HepG2 (cell line): Measurements from ENCODE around the gene ARL5A. TPM values are rescaled to one million over a fixed set of nuclear protein-coding genes. Genes with fewer than 3 reads are reported as not detected.

Source experiments
- AGO2 ChIP-seq: fragments of 200-400 bp; formaldehyde crosslinking; optimal IDR thresholded peaks from 2 replicates; pipeline ENCODE3; 2017; ENCODE audit warnings: mild to moderate bottlenecking, low read depth, low read length, moderate library complexity
- CBFB ChIP-seq: sonication (generic); formaldehyde crosslinking; IDR thresholded peaks from 2 replicates; pipeline ENCODE4 v1.4.0; 2020; ENCODE audit warnings: missing genetic modification reagents
- CEBPG ChIP-seq: IDR thresholded peaks from 2 replicates; pipeline ENCODE4 v1.6.1; 2016
- EEA1 ChIP-seq: sonication (generic); formaldehyde crosslinking; IDR thresholded peaks from 2 replicates; pipeline ENCODE4 v1.5.1; 2020; ENCODE audit warnings: mild to moderate bottlenecking, missing genetic modification reagents, borderline replicate concordance
- GLMP ChIP-seq: sonication (generic); formaldehyde crosslinking; IDR thresholded peaks from 2 replicates; pipeline ENCODE4 v1.9.0; 2021; ENCODE audit warnings: missing genetic modification reagents, mild to moderate bottlenecking, borderline replicate concordance
- GPBP1L1 ChIP-seq: sonication (generic); formaldehyde crosslinking; IDR thresholded peaks from 2 replicates; pipeline ENCODE4 v1.5.0; 2020; ENCODE audit warnings: mild to moderate bottlenecking, missing genetic modification reagents
- HBP1 ChIP-seq: IDR thresholded peaks from 2 replicates; pipeline ENCODE4 v1.6.1; 2016; ENCODE audit warnings: low read depth, control low read depth
- IKZF1 ChIP-seq: fragments of 450-650 bp; IDR thresholded peaks from 2 replicates; pipeline ENCODE4 v1.7.1; 2016
- KDM4B ChIP-seq: sonication (generic); formaldehyde crosslinking; IDR thresholded peaks from 2 replicates; pipeline ENCODE4 v1.4.0; 2020; ENCODE audit warnings: missing genetic modification reagents
- POLR2G ChIP-seq: fragments of 200-400 bp; formaldehyde crosslinking; IDR thresholded peaks from 2 replicates; pipeline ENCODE4 v1.6.1; 2018; ENCODE audit warnings: mild to moderate bottlenecking, low read depth, low read length, moderate library complexity
- RORA ChIP-seq: sonication (generic); formaldehyde crosslinking; IDR thresholded peaks from 2 replicates; pipeline ENCODE4 v1.5.0; 2020; ENCODE audit warnings: mild to moderate bottlenecking, missing genetic modification reagents, moderate library complexity
- SALL1 ChIP-seq: sonication (generic); formaldehyde crosslinking; IDR thresholded peaks from 2 replicates; pipeline ENCODE4 v1.8.0; 2022; ENCODE audit warnings: mild to moderate bottlenecking, missing genetic modification reagents
- ZBTB3 ChIP-seq: sonication (generic); formaldehyde crosslinking; IDR thresholded peaks from 2 replicates; pipeline ENCODE4 v1.4.0; 2020; ENCODE audit warnings: low read depth, mild to moderate bottlenecking, moderate library complexity, missing genetic modification reagents, borderline replicate concordance
- ZBTB8A ChIP-seq: sonication (generic); formaldehyde crosslinking; IDR thresholded peaks from 2 replicates; pipeline ENCODE4 v1.4.0; 2020; ENCODE audit warnings: mild to moderate bottlenecking, low read depth, missing genetic modification reagents, borderline replicate concordance
- ZNF431 ChIP-seq: sonication (generic); formaldehyde crosslinking; IDR thresholded peaks from 2 replicates; pipeline ENCODE4 v1.9.0; 2022; ENCODE audit warnings: missing genetic modification reagents, low read depth, mild to moderate bottlenecking, borderline replicate concordance
- ZNF446 ChIP-seq: sonication (generic); formaldehyde crosslinking; IDR thresholded peaks from 2 replicates; pipeline ENCODE4 v1.5.0; 2020; ENCODE audit warnings: mild to moderate bottlenecking, missing genetic modification reagents
- ZNF644 ChIP-seq: IDR thresholded peaks from 2 replicates; pipeline ENCODE4 v1.6.1; 2016; ENCODE audit warnings: low read depth
- ZNF709 ChIP-seq: sonication (generic); formaldehyde crosslinking; IDR thresholded peaks from 2 replicates; pipeline ENCODE4 v1.5.0; 2020; ENCODE audit warnings: mild to moderate bottlenecking, missing genetic modification reagents
- ZNF773 ChIP-seq: sonication (generic); formaldehyde crosslinking; IDR thresholded peaks from 2 replicates; pipeline ENCODE4 v1.4.0; 2020; ENCODE audit warnings: missing genetic modification reagents, borderline replicate concordance
- ZNF790 ChIP-seq: sonication (generic); formaldehyde crosslinking; IDR thresholded peaks from 2 replicates; pipeline ENCODE4 v1.8.0; 2022; ENCODE audit warnings: missing genetic modification reagents, mild to moderate bottlenecking, borderline replicate concordance
- ZNF816 ChIP-seq: sonication (generic); formaldehyde crosslinking; IDR thresholded peaks from 2 replicates; pipeline ENCODE4 v1.8.0; 2022; ENCODE audit warnings: missing genetic modification reagents, mild to moderate bottlenecking, borderline replicate concordance
- polyA plus RNA-seq, 8 experiments: library from polyadenylated mRNA; depleted of rRNA in 3 of 8; stranded (reverse) in 7 of 8; unstranded in 1 of 8; fragments of >200 nt; fragmentation: Illumina TruSeq in 4 of 8; extraction: Trizol in 4 of 8; gene quantifications; 2 replicates each; pipeline versions ENCODE4 v1.2.1 to v1.2.3, GENCODE V29; 2011 to 2016; ENCODE audit warnings: low read depth in 4 of 8, missing spikeins in 1 of 8, mixed read lengths in 1 of 8; ENCODE audit not compliant: insufficient read depth in 1 of 8
- total RNA-seq, 5 experiments: library from RNA; depleted of rRNA; stranded (reverse); fragments of >200 nt; fragmentation: Illumina TruSeq; extraction: Trizol; gene quantifications; 2 replicates each; pipeline ENCODE4 v1.2.3, GENCODE V29; 2016; ENCODE audit warnings: low read depth in 1 of 5
- TF ChIP-seq, protein P1 (sequence below): sonication (generic); formaldehyde crosslinking; IDR thresholded peaks from 2 replicates; pipeline ENCODE4 v1.4.0; 2020; ENCODE audit warnings: missing genetic modification reagents
- TF ChIP-seq, protein P2 (sequence below): sonication (generic); formaldehyde crosslinking; conservative IDR thresholded peaks from 2 replicates; pipeline ENCODE4 v1.4.0; 2020; ENCODE audit warnings: missing genetic modification reagents

Gene ARL5A
- total and polyA plus RNA-seq, 2 of the 13 experiments (the other 11 are each of a cell fraction or from before 2014, with no cell fraction given) = 47.5 to 149 TPM

DNA sequence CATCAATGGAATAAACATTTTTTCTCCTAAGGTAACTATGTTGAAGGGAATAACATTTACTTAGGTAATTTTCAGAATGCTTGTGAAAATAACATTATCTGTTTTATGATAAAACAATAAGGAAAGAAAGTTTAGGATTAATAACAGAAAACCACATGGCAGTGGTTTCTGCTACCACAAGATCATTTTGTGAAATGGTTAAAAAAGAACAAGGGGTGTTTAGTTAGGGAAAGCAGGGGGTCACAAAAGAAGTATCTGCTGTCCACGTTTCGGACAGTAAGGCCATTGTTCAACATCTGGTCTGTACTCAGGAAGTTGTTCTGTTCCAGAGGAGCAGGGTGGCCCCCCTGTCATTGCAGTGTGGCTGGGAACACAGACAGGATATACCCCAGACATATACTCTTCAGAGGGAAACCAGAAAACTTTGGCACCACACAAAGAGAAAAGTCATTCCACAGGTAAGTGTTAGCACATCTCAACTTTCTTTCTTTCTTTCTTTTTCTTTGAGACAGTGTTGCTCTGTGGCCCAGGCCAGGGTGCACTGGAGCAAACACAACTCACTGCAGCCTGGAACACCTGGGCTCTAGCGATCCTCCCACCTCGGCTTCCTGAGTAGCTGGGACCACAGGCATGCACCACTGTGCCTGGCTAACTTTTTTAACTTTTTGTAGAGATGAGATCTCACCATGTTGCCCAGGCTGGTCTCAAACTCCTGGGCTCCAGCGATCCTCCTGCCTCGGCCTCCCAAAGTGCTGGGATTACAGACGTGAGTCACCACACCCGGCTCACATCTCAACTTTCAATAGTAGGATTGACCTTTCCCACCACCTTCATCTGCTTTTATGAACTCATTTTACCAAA is 14.8 kb upstream of the ARL5A start (continued):
- TF ChIP-seq RORA (CRISPR knock-in tag) (no peak), ZNF790 (no peak), ZNF773 (no peak), EEA1 (no peak), ZNF644 (CRISPR knock-in tag) (0 out of 2 replicates have a peak, but pooled peaks have one; percentile 8), HBP1 (no peak), ZNF709 (no peak), IKZF1 (no peak), ZNF431 (CRISPR knock-in tag) (no peak), GLMP (CRISPR knock-in tag) (no peak), ZNF446 (no peak), CBFB (CRISPR knock-in tag) (0 out of 2 replicates have a peak, but pooled peaks have one; percentile 25), KDM4B (CRISPR knock-in tag) (0 out of 2 replicates have a peak, but pooled peaks have one; percentile 39), ZNF816 (no peak), AGO2 (no peak), GPBP1L1 (no peak), POLR2G (no peak), ZBTB8A (CRISPR knock-in tag) (no peak), ZBTB3 (CRISPR knock-in tag) (peak; percentile 98), CEBPG (no peak; the same call in 1 of the 2 replicates), SALL1 (peak; percentile 72)
- TF ChIP-seq, protein P1, sequence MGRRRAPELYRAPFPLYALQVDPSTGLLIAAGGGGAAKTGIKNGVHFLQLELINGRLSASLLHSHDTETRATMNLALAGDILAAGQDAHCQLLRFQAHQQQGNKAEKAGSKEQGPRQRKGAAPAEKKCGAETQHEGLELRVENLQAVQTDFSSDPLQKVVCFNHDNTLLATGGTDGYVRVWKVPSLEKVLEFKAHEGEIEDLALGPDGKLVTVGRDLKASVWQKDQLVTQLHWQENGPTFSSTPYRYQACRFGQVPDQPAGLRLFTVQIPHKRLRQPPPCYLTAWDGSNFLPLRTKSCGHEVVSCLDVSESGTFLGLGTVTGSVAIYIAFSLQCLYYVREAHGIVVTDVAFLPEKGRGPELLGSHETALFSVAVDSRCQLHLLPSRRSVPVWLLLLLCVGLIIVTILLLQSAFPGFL (CRISPR knock-in tag) = no peak
- TF ChIP-seq, protein P2, sequence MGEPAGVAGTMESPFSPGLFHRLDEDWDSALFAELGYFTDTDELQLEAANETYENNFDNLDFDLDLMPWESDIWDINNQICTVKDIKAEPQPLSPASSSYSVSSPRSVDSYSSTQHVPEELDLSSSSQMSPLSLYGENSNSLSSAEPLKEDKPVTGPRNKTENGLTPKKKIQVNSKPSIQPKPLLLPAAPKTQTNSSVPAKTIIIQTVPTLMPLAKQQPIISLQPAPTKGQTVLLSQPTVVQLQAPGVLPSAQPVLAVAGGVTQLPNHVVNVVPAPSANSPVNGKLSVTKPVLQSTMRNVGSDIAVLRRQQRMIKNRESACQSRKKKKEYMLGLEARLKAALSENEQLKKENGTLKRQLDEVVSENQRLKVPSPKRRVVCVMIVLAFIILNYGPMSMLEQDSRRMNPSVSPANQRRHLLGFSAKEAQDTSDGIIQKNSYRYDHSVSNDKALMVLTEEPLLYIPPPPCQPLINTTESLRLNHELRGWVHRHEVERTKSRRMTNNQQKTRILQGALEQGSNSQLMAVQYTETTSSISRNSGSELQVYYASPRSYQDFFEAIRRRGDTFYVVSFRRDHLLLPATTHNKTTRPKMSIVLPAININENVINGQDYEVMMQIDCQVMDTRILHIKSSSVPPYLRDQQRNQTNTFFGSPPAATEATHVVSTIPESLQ (CRISPR knock-in tag) = no peak
